ENCODE measurements around the gene HCN1.
"Not testable (repeated sequence)": the region's sequence is repeated elsewhere in the genome, so short reads cannot be mapped to it uniquely, and the experiment has no call there.

HCN1 gene

GRCh38 chr5:45617859-45618416 is 78.2 kb downstream of the HCN1 start:
- DNase-seq (ENCODE audit: low spot score): no peak

DNA sequence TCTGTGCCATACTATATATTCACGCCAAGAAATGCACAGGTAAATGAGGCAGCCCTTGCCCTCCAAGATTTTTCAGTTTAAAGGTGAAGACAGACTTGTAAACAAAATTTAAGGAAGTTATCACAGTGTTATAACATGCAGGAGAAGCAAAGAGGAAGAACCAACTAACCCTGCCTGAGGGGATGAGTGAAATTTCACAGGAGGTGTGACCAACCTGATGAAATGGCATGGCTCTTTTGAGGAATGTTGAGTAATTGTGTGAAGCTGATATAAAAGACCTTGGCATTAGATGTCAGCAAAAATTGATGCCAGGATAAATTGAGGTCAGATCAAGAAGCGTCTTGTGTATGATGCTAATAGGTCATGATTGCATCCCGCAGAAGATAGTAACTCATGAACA is 86.5 kb downstream of the HCN1 start:
- no peak for DNase-seq (ENCODE audit: low spot score)

DNA sequence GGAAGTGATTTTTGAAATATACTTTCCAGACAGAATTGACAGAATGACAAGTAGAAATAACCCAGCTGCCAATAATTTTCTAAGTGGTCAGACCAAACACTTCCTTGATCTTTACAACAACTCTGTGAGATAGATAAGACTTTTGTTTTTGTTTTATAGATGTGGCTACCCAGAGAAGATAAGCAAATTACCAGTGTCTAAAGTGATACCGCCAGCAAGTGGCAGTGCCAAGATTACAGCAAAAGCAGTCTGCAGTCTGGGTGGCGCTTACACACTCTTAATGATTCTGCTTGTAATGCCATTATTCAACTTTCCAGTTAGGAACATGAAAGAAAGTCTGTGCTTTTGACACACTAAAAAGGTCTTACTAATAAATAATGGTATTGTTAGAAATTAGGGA is 92.1 kb downstream of the HCN1 start:
- no peak for DNase-seq (ENCODE audit: low spot score)

DNA sequence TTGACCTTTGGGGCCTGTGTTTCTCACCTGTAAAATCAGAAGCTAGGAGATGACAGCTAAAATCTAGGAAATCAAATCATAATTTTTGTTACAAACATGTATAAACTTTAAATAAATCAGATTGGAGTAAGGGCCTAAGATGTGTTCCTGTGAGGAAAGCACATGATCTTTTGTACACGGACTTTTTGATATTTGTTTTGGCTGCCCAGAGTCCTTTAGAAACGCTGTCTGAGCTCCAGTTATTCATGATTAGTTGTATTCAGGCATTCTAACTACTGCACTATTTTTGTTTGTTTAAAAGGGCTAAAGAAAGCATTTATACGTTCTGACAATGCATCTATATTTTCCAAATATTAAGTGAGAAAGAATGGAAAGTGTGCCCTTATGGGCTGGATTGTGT is 94.8 kb downstream of the HCN1 start:
- no peak for DNase-seq (ENCODE audit: low spot score)

DNA sequence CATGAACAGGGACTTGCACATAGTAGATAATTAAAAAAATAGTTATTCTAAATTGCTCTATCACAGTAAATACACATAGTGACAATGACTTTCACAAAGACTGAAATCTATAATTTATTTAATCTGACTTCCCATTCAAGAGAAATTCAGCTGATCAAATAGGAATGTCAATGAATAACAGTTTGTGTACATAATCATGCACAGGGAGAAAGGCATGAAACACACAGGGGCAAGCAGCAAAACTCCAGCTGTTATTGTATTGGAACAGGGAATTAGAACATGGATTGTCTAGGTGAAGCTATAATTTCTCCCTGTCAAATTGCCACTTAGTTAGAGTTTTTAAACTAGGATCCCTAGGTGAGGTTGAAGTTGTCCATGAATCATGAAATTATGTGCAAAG is 99.9 kb downstream of the HCN1 start:
- DNase-seq (ENCODE audit: low spot score): no peak

- DNase-seq (ENCODE audit: low spot score): not testable (repeated sequence)
Measured at GRCh38 chr5:45586001-45586400, 110.2 kb downstream of the HCN1 start.

- DNase-seq (ENCODE audit: low spot score): peak; percentile 6
Measured at GRCh38 chr5:45578270-45578669, 117.9 kb downstream of the HCN1 start.

GRCh38 chr5:45568813-45569212 is 127.4 kb downstream of the HCN1 start:
- DNase-seq (ENCODE audit: low spot score): no peak

DNA sequence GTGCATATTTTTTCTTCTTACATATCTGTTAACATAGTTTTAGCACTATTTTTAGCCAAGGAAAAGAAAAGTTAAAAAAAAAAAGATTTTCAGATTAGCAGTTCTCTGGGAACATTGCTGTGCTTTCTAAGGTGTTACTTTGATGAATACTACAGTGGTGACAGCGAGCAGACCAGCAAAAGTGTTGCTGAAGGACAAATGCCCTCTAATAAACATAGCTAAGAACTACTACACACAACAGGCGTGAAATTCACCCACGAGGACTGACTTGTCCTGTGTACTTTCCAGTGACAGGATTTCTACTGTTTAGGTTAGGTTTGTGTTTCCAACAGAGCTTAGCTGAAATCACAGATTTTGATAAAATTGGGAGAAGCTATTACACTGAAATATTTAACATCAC is 153.8 kb downstream of the HCN1 start:
- no peak for DNase-seq (ENCODE audit: low spot score)

DNA sequence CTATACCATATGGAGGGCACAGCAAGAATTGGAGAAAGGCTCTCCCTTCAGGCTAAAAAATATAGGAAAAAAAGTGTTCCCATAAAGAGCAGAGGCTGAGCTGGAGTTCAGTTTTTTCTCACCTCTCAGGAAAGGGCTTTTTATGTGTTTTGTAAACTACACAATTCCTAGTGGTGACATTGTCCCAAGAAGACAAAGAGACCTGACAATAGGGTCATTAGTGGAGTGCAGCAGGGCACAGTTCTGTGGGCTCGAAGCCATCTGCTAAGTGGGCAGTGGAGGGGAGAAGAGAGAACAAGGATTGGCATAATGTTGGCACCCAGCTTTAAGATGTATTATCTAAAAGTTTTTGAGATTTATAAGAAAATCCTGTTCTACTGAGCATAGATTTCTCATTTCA is 162.5 kb downstream of the HCN1 start:
- no peak for DNase-seq (ENCODE audit: low spot score)

DNA sequence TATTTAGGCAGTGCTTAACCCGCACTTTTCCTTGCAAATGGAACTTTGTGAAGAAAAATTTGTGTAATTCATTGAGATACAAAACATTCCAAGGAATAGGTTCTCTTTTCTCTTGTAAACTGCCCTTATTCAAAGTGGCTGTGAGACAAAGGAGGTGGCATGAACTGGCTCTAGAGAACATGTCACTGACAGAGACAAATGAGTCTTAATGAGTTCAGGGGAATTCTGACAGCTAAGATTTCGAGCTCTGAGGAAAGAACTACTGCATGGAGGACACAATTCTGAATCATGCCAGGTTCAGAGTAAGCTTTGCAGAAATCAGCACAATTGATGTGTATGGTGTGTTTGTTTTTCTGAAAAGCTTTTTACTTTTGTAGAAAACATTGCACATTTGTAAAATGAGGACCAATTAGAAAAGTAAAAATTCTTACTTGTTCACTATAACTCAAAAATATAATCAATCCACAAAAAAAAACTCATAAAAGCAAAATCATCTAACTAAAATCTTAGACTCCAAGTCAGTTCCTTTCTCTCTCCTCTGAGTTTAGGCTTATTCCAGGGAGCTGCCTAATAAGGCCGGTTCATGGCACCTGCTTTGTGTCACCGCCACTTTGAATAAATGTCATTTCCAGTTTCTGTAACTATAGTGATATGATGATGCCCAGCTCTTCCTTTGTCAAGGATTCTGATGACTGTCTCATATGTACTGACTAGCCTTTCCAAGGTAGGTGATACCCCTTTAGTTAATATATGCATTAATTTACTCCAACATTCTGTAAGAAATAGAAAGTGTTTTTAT is 163.2 kb downstream of the HCN1 start:
- DNase-seq (ENCODE audit: low spot score): no peak

- DNase-seq (ENCODE audit: low spot score): no peak
Measured at GRCh38 chr5:45521067-45521466, 175.1 kb downstream of the HCN1 start.

DNA sequence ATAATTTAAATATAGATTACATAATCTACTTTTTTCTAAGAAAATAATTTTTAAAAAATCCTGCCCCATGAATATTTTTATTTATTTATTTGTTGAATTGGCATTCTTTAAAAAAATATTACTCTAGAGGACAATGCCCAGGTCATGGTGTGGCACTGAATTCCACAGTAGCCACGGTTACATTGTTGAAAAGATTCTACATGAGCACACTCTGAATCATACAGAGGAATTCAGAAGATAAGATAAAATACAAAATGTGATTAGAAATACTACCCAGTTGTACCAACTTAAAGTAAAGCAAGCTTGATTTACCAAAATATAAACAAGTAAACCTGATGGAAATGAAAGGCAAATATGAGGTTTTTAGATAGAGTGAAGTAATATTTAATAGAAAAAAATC is 183.7 kb downstream of the HCN1 start:
- no peak for DNase-seq (ENCODE audit: low spot score)

- DNase-seq (ENCODE audit: low spot score): no peak
Measured at GRCh38 chr5:45509371-45509770, 186.8 kb downstream of the HCN1 start.

- no peak for DNase-seq (ENCODE audit: low spot score)
Measured at GRCh38 chr5:45508135-45508534, 188.0 kb downstream of the HCN1 start.

GRCh38 chr5:45507178-45507577 is 189.0 kb downstream of the HCN1 start:
- DNase-seq (ENCODE audit: low spot score): peak; percentile 2

GRCh38 chr5:45499006-45499405 is 197.2 kb downstream of the HCN1 start:
- not testable (repeated sequence) for DNase-seq (ENCODE audit: low spot score)

DNA sequence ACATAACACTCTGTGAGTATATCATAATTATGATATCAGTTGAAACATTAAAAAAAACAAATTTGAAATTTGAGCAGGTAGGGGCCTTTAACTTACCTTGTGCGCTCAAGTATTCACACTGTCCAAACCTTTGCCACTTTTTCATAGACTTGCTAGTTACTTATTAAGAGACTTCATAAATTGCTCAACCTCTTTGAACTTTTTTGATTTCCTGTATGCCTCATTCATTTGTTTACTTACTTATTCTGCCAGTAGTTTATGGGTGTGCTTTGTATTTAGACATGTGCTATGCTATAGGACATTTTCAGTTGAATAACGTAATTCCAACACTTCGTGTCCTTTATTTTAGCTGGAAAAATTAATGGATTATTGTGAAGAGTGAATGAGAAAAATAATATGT is 204.8 kb downstream of the HCN1 start:
- DNase-seq (ENCODE audit: low spot score): no peak

- no peak for DNase-seq (ENCODE audit: low spot score)
Measured at GRCh38 chr5:45484781-45485180, 211.4 kb downstream of the HCN1 start.

DNA sequence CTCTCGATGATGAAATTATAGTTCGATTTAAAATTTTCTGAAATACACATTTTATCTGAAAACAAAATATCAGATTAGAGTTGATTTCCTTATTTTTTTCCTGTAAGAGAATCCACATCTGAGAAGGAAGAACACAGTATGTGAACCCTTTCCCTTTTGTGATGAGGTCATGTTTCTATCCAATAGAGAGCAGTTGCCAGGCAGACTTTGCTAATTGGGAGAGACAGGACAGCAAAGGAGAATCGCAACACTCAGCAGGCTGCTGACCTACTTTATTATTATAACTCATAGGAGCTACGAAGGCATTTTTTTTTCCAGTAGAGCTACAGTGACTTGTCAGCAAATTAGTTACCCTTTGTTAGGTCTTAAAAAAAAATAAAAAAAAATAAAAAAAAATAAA is 242.1 kb downstream of the HCN1 start:
- peak; percentile 40 for DNase-seq (ENCODE audit: low spot score)

DNA sequence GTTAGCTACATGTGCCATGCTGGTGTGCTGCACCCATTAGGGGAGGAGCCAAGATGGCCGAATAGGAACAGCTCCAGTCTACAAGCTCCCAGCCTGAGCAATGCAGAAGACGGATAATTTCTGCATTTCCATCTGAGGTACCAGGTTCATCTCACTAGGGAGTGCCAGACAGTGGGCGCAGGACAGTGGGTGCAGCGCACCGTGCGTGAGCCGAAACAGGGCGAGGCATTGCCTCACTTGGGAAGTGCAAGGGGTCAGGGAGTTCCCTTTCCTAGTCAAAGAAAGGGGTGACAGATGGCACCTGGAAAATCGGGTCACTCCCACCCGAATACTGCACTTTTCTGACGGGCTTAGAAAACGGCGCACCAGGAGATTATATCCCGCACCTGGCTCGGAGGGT is 251.3 kb downstream of the HCN1 start:
- DNase-seq (ENCODE audit: low spot score): not testable (repeated sequence)

DNA sequence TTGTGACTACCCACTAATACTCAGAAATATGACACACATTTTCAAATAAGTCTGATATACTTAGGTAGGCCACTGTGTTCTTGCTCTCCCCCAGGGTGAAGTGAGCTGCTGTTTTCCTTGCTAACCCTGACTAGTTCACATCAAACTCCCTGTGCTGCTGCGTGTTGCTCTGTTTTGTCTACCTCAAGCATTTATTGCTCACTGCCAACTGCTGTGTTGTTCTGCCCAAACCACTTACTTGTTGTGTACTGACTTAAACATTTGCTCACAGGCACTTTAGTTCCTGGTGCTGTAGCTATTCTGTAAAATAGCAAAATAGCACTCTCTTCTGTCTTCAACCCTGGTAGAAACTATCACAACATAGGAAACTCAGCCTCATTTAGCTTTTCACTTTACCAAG is 255.7 kb downstream of the HCN1 start:
- no peak for DNase-seq (ENCODE audit: low spot score)

DNA sequence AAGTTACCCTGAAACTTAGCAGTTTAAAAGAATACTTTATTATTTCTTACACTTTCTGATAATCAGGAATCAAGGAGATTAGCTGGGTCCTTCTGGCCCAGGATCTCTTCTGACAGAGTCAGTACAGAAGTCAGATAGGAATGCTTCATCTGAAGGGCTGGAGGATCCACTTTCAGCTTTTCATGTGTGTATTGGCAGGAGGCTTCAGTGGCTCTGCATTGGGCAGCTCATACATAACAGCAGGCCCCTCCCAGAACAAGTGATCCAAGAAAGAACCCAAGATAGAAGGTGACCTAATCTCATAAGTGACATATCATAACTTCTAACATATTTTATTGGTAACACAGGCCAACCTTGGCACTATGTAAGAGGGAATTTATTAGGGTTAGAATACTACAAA is 258.4 kb downstream of the HCN1 start:
- no peak for DNase-seq (ENCODE audit: low spot score)

Measured in putamen (tissue), 1 donor.